ENCODE results near the gene HOXB13. TPM values are rescaled to one million over a fixed set of nuclear protein-coding genes. Genes with fewer than 3 reads are reported as not detected.

HOXB13 gene
- polyA plus RNA-seq, 2 of the 4 experiments (the other 2 are of a cell fraction) = 3.2 to 3.5 TPM

DNA sequence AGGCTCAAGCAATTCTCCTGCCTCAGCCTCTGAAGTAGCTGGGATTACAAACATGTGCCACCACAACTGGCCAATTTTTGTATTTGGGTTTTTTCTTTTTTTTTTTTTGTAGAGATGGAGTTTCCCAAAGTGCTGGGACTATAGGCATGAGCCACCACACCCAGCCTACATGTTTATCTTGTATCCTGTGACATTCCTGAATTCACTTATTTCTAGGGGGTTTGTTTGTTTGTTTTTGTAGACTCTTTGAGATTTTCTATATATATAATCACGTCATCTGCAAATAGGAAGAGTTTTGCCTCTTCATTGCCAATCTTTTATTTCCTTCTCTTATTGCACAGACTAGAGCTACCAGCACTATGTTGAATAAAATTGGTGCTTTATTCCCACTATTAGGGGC, 35.4 kb downstream of the HOXB13 start:
- Histone ChIP-seq H3K4me1 (0 out of 3 replicates have a peak, but pooled peaks cover 5% of the 10 kb centered on the region), H3K27ac (no peak overlapping the region), H3K4me3 (no peak overlapping the region), H3K4me2 (peak overlapping the region; percentile 22; the same call in 1 of the 3 replicates), H3K9me3 (peaks cover 3% of the 10 kb centered on the region; the same call in 1 of the 3 replicates)
- no peak for TF ChIP-seq FOSB (CRISPR knock-in tag; IDR thresholded peaks at IDR 0.05)
- no peak for TF ChIP-seq EP300 (IDR thresholded peaks at IDR 0.05)
- TF ChIP-seq KDM1A (IDR thresholded peaks at IDR 0.05; ENCODE audit: low read depth) = no peak
- TF ChIP-seq TFCP2L1 (CRISPR knock-in tag; IDR thresholded peaks at IDR 0.05) = no peak
- TF ChIP-seq HOXB5 (CRISPR knock-in tag; IDR thresholded peaks at IDR 0.05) = no peak
- no peak for TF ChIP-seq RARB (CRISPR knock-in tag; IDR thresholded peaks at IDR 0.05)
- no peak for TF ChIP-seq MYC (IDR thresholded peaks at IDR 0.05; ENCODE audit: borderline replicate concordance, low read length)
- TF ChIP-seq RAD21 (conservative IDR thresholded peaks at IDR 0.05 in 1 of 2, IDR thresholded peaks at IDR 0.05 in 1 of 2) = no peak
- no peak for TF ChIP-seq JUN (IDR thresholded peaks at IDR 0.05)
- no peak for TF ChIP-seq CHD2 (IDR thresholded peaks at IDR 0.05; ENCODE audit: low read length, partially characterized antibody)
- TF ChIP-seq HOXA7 (CRISPR knock-in tag; IDR thresholded peaks at IDR 0.05) = no peak
- peak in 1 of 2 experiments; percentile 69; a peak in 3 of 6 replicates for ATAC-seq
- CTCF ChIA-PET = interaction anchor here (0.6 to 3.5 kb wide), 9 partner anchors 9 to 877 kb away, joined by 3 to 22 read pairs (median 4); no protein-coding TSS in a partner anchor
- POLR2A ChIA-PET = no interaction called here
- WGBS (ENCODE audit: missing lambda C conversion rate) = 47% methylated on average over 1 of the region's 1 CpG
- DNase-seq (ENCODE audit: low read depth in 1 of 2, low spot score in 1 of 2) = peak in 1 of 2 experiments; percentile 33
- no peak for FAIRE-seq

GRCh38 chr17:48692049-48692448, 36.5 kb downstream of the HOXB13 start:
- 69% methylated on average over 1 of the region's 1 CpG for WGBS (ENCODE audit: missing lambda C conversion rate)
- FAIRE-seq (no peak), DNase-seq (ENCODE audit: low read depth in 1 of 2, low spot score in 1 of 2) (no peak), ATAC-seq (no peak)
- ChIA-PET CTCF (interaction anchor here (0.8 to 0.9 kb wide), 3 partner anchors 13 to 187 kb away, joined by 3 read pairs; no protein-coding TSS in a partner anchor), POLR2A (no interaction called here)
- Histone ChIP-seq H3K4me3 (no peak overlapping the region), H3K9me3 (peaks cover 3% of the 10 kb centered on the region; the same call in 1 of the 3 replicates), H3K4me2 (no peak overlapping the region), H3K4me1 (0 out of 3 replicates have a peak, but pooled peaks cover 5% of the 10 kb centered on the region), H3K27ac (no peak overlapping the region)
- no peak for TF ChIP-seq ZC3H11A (IDR thresholded peaks at IDR 0.05)
- peak; percentile 83 for TF ChIP-seq MAFK (IDR thresholded peaks at IDR 0.05; ENCODE audit: partially characterized antibody)
- TF ChIP-seq USF2 (IDR thresholded peaks at IDR 0.05) = no peak
- no peak for TF ChIP-seq NPAS2 (CRISPR knock-in tag; IDR thresholded peaks at IDR 0.05; ENCODE audit: borderline replicate concordance)
- TF ChIP-seq E2F6 (IDR thresholded peaks at IDR 0.05; ENCODE audit: borderline replicate concordance, low read depth) = no peak
- TF ChIP-seq ELK1 (IDR thresholded peaks at IDR 0.05; ENCODE audit: low read depth, low read length) = no peak
- TF ChIP-seq HMGXB4 (CRISPR knock-in tag; IDR thresholded peaks at IDR 0.05; ENCODE audit: borderline replicate concordance) = no peak
- no peak for TF ChIP-seq JUN (IDR thresholded peaks at IDR 0.05)
- no peak for TF ChIP-seq RNF2 (IDR thresholded peaks at IDR 0.05; ENCODE audit: borderline replicate concordance, low read depth)

Data from A549 (cell line).